ENCODE data around the gene CAPN9.
A peak's percentile ranks its signal among the peaks of the same experiment; 100 is the strongest.

CAPN9 gene

GRCh38 chr1:230796626-230797025 is 49.4 kb downstream of the CAPN9 start:
- no peak for DNase-seq (ENCODE audit: low spot score)

GRCh38 chr1:230797376-230797920 is 50.3 kb downstream of the CAPN9 start:
- DNase-seq (ENCODE audit: low spot score): no peak

- DNase-seq (ENCODE audit: low spot score): peak; percentile 48
Measured at GRCh38 chr1:230797942-230798365, 50.8 kb downstream of the CAPN9 start.

- DNase-seq (ENCODE audit: low spot score): no peak
Measured at GRCh38 chr1:230798491-230798890, 51.3 kb downstream of the CAPN9 start.

DNA sequence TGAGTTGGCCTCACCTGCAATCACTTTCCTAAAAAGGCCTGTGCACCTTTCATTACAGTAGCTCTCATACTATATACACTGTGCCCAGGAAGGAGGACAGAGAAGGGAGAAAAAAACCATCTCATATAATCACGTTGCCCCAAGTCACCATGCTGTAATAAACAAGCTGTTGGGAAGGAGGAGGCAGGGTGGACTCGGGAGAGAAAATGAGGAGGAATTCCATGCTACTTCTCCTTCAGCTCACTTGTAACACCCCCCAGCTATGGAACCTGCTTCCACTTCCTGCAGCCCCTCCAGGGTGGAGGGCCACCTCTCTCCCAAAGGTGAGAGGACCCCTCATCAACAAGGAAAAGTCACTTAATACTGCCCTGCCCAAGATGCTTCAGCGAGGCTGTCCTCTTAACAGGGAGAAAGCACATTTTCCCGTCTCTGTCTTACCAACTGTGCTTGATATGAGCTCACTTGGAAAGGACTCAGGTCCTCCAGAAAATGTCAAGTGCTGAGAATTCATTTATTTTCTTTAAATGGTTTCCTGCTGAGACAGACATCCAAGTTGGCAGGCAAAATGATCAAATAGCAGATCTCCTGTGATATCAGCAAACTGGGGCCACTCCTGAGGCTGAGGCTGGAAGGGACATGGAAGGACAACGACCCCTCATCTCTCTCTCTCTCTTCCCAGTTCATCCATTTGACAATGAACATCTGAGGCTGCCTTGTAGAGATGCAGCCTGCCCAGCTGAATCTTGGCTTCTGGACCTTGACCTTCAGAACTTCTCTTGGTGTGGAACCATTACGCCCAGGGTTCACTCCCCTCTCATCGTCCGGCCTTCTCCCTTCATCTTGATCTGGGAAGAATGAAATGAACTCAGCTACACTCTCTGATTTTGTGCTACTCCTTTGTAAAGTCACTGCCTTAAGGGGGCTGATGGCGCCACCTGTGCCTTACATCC is 54.0 kb downstream of the CAPN9 start:
- no peak for DNase-seq (ENCODE audit: low spot score)

DNA sequence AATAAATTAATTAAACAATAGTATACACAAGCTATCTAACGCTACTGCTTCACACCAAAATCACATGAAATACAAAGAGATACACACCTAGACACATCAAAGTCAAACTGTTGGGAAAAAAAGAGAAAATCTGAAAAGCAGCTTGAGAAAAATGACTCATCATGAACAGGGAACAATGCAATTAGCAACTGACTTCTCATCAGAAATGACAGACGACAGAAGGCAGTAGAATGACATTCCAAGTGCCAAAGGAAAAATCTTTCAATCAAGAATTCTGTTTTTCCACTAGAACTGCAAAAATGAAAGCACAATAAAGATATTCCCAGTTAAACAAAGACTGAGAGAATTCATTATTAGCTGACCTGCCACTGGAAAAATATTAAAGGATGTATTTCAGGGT is 57.2 kb downstream of the CAPN9 start:
- no peak for DNase-seq (ENCODE audit: low spot score)

GRCh38 chr1:230806552-230806951 is 59.4 kb downstream of the CAPN9 start:
- no peak for DNase-seq (ENCODE audit: low spot score)

DNA sequence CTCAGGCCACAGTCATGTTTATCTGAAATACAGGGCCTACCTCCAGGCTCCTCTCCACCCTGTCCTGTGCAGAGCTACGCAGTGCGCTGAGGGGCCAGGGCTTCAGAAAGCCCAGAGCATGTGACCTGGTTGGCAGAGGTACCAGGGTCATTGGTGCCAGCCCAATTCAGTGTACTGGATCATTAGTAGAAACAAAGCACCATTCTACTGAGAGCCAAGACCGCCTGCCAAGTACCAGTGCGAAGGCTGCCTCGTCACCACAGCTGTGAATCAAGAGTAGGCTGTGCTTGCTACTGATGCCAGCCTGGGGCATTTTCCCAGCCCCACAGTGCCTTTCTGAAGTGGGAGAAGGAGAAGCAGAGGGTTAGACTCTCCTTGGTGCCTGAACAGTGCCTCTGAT is 59.8 kb downstream of the CAPN9 start:
- no peak for DNase-seq (ENCODE audit: low spot score)

- DNase-seq (ENCODE audit: low spot score): no peak
Measured at GRCh38 chr1:230807561-230808280, 60.5 kb downstream of the CAPN9 start.

GRCh38 chr1:230808281-230808872 is 61.2 kb downstream of the CAPN9 start:
- no peak for DNase-seq (ENCODE audit: low spot score)

- DNase-seq (ENCODE audit: low spot score): no peak
Measured at GRCh38 chr1:230809256-230809990, 62.2 kb downstream of the CAPN9 start.

DNA sequence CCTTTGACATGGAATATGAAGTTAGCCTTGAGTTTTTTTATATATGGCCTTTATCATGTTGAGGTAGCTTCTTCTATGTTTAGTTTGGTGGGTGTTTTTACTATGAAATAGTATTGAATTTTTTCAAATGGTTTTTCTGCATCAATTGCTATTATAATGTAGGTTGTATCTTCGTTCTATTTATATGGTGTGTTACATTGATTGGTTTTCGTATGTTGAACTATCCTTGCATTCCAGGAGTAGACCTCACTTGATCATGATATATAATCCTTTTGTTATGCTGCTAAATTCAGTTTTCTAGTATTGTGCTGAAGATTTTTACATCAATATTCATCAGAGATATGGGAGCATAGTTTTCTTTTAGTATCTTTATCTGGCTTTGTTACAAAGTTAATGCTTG is 65.4 kb downstream of the CAPN9 start:
- no peak for DNase-seq (ENCODE audit: low spot score)

GRCh38 chr1:230814949-230815692 is 67.9 kb downstream of the CAPN9 start:
- DNase-seq (ENCODE audit: low spot score): no peak

DNA sequence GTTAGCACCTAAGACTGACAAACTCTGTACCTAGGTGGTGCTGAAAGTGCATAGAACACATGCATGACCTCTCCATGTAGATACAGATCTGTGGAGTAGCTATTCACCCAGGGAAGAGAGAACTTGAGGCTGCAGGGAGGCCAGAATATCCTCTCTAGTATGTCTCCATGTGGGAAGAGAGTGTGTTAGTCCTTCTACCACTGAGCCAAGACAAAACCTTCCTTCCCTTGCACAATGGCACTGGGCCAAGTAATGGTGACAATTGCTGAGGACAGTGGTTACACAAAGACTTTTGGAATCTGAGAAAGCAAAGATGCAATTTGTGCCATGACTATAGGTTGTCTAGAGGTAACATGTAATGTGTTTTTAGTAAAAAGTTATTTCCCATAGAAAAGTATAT is 68.8 kb downstream of the CAPN9 start:
- no peak for DNase-seq (ENCODE audit: low spot score)

- no peak for DNase-seq (ENCODE audit: low spot score)
Measured at GRCh38 chr1:230818367-230818766, 71.2 kb downstream of the CAPN9 start.

GRCh38 chr1:230818901-230819300 is 71.7 kb downstream of the CAPN9 start:
- no peak for DNase-seq (ENCODE audit: low spot score)

DNA sequence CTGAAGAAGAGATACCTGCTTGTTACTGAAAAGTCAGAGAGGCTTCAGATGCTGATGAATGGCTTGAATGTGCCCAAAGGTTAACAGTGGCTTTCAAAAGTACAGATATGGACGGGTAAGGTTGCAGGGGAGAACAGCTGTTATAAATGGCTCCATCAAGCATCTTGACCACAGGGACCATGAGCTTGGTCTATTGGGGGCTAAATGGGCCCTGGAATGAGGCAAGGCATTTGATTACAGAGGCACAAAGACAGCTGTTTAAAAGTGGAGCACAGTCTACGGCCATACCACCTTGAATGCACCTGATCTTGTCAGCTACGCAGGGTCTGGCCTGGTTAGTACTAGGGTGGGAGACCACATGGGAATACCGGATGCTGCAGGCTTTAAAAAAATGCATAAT is 72.8 kb downstream of the CAPN9 start:
- no peak for DNase-seq (ENCODE audit: low spot score)

DNA sequence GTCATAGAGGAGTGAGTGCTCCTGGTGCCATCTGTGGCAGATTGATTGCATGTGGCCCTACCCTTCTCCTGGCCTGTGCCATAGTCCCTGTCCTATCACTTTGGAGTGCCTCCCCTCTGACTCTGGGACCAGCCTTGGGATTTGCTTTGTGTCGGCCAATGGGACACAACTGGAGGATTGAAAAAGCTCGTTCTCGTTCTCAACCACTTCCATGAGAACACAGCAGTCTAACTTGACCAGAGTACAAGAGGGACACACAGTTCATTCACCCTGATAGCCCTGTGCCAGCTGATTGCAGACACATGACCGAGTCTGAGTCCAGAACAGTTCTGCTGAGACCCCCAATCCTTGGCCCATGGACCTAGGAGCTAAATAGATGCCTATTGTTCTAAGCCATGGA is 73.4 kb downstream of the CAPN9 start:
- DNase-seq (ENCODE audit: low spot score): no peak

GRCh38 chr1:230821346-230821745 is 74.2 kb downstream of the CAPN9 start:
- no peak for DNase-seq (ENCODE audit: low spot score)

- no peak for DNase-seq (ENCODE audit: low spot score)
Measured at GRCh38 chr1:230822092-230822581, 74.9 kb downstream of the CAPN9 start.

- no peak for DNase-seq (ENCODE audit: low spot score)
Measured at GRCh38 chr1:230823426-230823825, 76.2 kb downstream of the CAPN9 start.
